Measurements from ENCODE around the gene KLK12.

KLK12 gene

DNA sequence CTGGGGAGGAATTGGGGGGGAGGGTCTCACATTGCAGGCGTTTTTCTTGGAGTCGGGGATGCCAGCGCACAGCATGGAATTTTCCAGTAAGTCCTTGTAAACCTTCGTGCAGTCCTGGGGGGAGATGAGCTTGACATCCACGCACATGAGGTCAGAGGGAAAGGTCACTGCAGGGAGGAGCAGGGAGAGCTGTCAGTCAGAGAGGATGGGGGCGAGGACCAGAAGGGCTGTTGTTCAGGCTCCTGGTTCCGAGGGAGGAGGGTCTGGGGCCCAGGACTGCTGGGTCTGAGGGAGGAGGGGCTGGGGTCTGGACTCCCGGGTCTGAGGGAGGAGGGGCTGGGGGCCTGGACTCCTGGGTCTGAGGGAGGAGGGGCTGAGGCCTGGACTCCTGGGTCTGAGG is 55.0 kb downstream of the KLK12 start:
- no peak for FAIRE-seq
